ENCODE results near the gene TUBB2A.

Gene TUBB2A

GRCh38 chr6:3142536-3142935 is 14.8 kb downstream of the TUBB2A start:
- Histone ChIP-seq H3K9me2 (replicated peaks; ENCODE audit: insufficient read depth, low read length) (no peaks in the 10 kb centered on the region), H2AFZ (ENCODE audit: low read depth, low read length, severe bottlenecking) (no peak overlapping the region), H3F3A (ENCODE audit: insufficient read depth) (no peaks in the 10 kb centered on the region), H3K4me2 (ENCODE audit: low read depth, low read length, poor library complexity, severe bottlenecking) (no peak overlapping the region), H3K27me3 (ENCODE audit: low read length) (no peaks in the 10 kb centered on the region), H3K79me2 (ENCODE audit: insufficient read depth, low read length) (no peaks in the 10 kb centered on the region), H3K27ac (ENCODE audit: low read depth, low read length) (no peak overlapping the region), H4K20me1 (ENCODE audit: low read depth, low read length) (no peaks in the 10 kb centered on the region), H3K9me3 (ENCODE audit: insufficient read depth, low read length) (no peaks in the 10 kb centered on the region), H3K36me3 (ENCODE audit: low read length) (no peaks in the 10 kb centered on the region), H3K4me3 (ENCODE audit: insufficient read depth, low read length, poor library complexity, severe bottlenecking) (no peak overlapping the region), H3K9ac (ENCODE audit: low read length) (no peak overlapping the region)
- TF ChIP-seq EZH2phosphoT487 (conservative IDR thresholded peaks at IDR 0.05; ENCODE audit: low read length) (no peak), CTCF (IDR thresholded peaks at IDR 0.05; ENCODE audit: insufficient read depth, low read length, poor library complexity, severe bottlenecking) (no peak)

- H3K9ac ChIP-seq (ENCODE audit: low read length): no peak overlapping the region
- H3K4me2 ChIP-seq (ENCODE audit: low read depth, low read length, poor library complexity, severe bottlenecking): no peak overlapping the region
- H3K9me2 ChIP-seq (replicated peaks; ENCODE audit: insufficient read depth, low read length): no peaks in the 10 kb centered on the region
- H4K20me1 ChIP-seq (ENCODE audit: low read depth, low read length): no peaks in the 10 kb centered on the region
- TF ChIP-seq CTCF (IDR thresholded peaks at IDR 0.05; ENCODE audit: insufficient read depth, low read length, poor library complexity, severe bottlenecking) (no peak), EZH2phosphoT487 (conservative IDR thresholded peaks at IDR 0.05; ENCODE audit: low read length) (no peak)
- H3K27me3 ChIP-seq (ENCODE audit: low read length): no peaks in the 10 kb centered on the region
- H3K9me3 ChIP-seq (ENCODE audit: insufficient read depth, low read length): no peaks in the 10 kb centered on the region
- no peak overlapping the region for H3K4me3 ChIP-seq (ENCODE audit: insufficient read depth, low read length, poor library complexity, severe bottlenecking)
- no peaks in the 10 kb centered on the region for H3F3A ChIP-seq (ENCODE audit: insufficient read depth)
- no peak overlapping the region for H2AFZ ChIP-seq (ENCODE audit: low read depth, low read length, severe bottlenecking)
- H3K79me2 ChIP-seq (ENCODE audit: insufficient read depth, low read length): no peaks in the 10 kb centered on the region
- no peak overlapping the region for H3K27ac ChIP-seq (ENCODE audit: low read depth, low read length)
- no peaks in the 10 kb centered on the region for H3K36me3 ChIP-seq (ENCODE audit: low read length)
Measured at GRCh38 chr6:3140201-3140600, 17.1 kb downstream of the TUBB2A start.

GRCh38 chr6:3139090-3139903 is 18.0 kb downstream of the TUBB2A start:
- H3K36me3 ChIP-seq (ENCODE audit: low read length): no peaks in the 10 kb centered on the region
- H3K4me2 ChIP-seq (ENCODE audit: low read depth, low read length, poor library complexity, severe bottlenecking): no peak overlapping the region
- H3K27me3 ChIP-seq (ENCODE audit: low read length): no peaks in the 10 kb centered on the region
- no peaks in the 10 kb centered on the region for H3K79me2 ChIP-seq (ENCODE audit: insufficient read depth, low read length)
- no peak overlapping the region for H3K9ac ChIP-seq (ENCODE audit: low read length)
- TF ChIP-seq CTCF (IDR thresholded peaks at IDR 0.05; ENCODE audit: insufficient read depth, low read length, poor library complexity, severe bottlenecking) (no peak), EZH2phosphoT487 (conservative IDR thresholded peaks at IDR 0.05; ENCODE audit: low read length) (no peak)
- no peaks in the 10 kb centered on the region for H4K20me1 ChIP-seq (ENCODE audit: low read depth, low read length)
- H3K27ac ChIP-seq (ENCODE audit: low read depth, low read length): no peak overlapping the region
- H3K9me2 ChIP-seq (replicated peaks; ENCODE audit: insufficient read depth, low read length): no peaks in the 10 kb centered on the region
- H3K4me3 ChIP-seq (ENCODE audit: insufficient read depth, low read length, poor library complexity, severe bottlenecking): no peak overlapping the region
- H3K9me3 ChIP-seq (ENCODE audit: insufficient read depth, low read length): no peaks in the 10 kb centered on the region
- H2AFZ ChIP-seq (ENCODE audit: low read depth, low read length, severe bottlenecking): no peak overlapping the region
- H3F3A ChIP-seq (ENCODE audit: insufficient read depth): no peaks in the 10 kb centered on the region

All from SU-DHL-6 (cell line).